Activated CD4-positive, alpha-beta T cell treated with anti-CD3 and anti-CD28 coated beads, Interleukin-2, Interleukin-4, amounts not matched to agents 100 ng/mL and 50 ng/mL, durations not matched to agents 16 hours and 8 hours (primary cell): ENCODE measurements around the gene PLEKHJ1.

Experiments used
- DNase-seq: peaks from one replicate; pipeline ENCODE4 v3.0.0-alpha.2; 2020; ENCODE audit warnings: low spot score

Gene PLEKHJ1

GRCh38 chr19:2234996-2235380 lies 1.1 kb downstream of the PLEKHJ1 start:
- DNase-seq = no peak

- no peak for DNase-seq
Measured at GRCh38 chr19:2233601-2234280, 2.4 kb downstream of the PLEKHJ1 start.

GRCh38 chr19:2232286-2233151 lies 3.6 kb downstream of the PLEKHJ1 start:
- no peak for DNase-seq

DNA sequence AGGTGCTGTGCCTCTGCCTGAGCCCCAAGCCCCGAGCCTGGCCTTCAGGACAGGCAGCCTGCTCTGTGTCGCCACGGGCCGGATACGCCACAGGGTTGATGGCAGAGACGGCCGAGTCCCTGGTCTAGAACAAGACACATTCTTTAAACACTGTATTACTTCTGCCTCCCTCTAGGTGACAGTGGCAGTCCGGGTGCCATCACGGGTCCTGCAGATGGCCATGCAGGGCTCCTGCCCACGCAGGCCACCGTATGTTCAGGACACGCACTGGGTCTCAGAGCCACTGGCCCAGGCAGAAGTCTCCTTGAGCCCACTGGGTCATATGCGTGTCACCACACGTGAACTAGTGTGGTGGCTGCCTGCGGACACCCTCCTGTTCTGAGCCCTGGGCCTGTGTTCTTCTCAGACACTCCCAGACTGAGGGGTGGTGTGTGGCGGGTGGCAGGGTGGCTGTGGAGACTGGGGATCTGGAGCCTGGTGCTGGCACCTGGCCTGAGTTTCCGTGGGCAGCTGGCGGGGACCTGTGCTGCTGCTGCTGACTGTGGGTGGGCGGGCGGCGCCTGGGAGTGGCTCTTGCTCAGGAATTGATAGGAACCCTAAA lies 4.4 kb downstream of the PLEKHJ1 start:
- no peak for DNase-seq

DNA sequence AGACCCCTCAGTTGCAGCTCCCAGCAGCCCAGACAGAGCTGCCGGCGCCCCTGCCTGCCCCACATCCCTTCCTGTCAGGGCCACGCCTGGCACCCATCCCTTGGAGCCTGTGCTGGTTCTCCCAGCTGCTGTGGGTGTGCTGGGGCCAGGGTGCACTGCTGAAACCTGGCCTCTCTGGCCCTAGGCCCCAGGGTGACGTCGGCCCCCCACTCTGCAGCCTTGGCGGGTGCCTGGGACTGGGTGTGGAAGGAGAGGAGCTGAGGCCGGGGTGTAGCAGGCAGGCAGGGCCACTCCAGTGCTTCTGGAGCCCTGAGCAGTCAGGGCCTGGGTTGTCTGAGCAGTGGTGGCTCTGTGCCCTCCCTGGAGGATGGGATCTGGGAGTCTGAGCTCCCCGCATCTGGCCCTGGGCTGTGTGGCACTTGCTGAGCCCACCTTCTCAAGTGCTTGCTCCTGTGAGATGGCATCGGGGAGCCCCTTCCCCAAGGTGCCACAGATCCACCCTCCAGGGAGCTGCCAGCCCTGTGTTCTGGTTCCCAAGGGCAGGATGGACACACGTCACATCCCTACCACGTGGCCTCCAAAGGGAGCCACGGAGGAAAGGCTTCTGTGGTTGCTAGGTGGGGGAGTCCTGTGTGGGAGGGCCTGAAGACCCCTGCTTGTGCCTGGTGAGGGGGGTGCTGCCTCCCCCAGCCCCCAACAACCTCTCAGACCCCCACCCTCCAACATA lies 5.2 kb downstream of the PLEKHJ1 start:
- DNase-seq = no peak

DNA sequence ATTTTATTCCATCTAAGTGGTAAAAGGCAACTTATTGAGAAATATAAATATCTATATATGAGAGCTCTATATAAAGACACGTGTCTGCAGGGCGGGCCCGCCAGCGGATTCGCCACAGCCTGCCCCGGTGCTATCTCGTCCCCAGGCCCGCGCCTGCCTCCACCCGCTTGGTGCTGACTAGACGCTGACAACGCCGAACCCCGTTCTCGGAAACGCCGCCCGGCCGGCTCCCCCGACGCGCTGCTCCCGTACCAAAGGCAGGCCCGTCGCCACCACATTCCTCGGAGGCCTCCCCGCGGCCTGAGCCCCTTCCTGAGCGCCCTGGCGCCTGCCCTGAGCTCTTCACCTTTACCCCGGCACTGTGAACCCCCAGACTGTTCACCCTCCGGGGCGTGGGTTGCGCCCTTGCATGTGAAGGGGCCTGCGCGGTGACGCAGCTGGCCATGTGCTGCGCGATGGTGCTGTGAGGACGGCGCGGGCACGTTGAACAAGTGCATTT lies 6.0 kb downstream of the PLEKHJ1 start:
- DNase-seq = no peak

- no peak for DNase-seq
Measured at GRCh38 chr19:2229103-2230032, 6.8 kb downstream of the PLEKHJ1 start.

GRCh38 chr19:2228157-2229030 lies 7.7 kb downstream of the PLEKHJ1 start:
- DNase-seq = no peak

DNA sequence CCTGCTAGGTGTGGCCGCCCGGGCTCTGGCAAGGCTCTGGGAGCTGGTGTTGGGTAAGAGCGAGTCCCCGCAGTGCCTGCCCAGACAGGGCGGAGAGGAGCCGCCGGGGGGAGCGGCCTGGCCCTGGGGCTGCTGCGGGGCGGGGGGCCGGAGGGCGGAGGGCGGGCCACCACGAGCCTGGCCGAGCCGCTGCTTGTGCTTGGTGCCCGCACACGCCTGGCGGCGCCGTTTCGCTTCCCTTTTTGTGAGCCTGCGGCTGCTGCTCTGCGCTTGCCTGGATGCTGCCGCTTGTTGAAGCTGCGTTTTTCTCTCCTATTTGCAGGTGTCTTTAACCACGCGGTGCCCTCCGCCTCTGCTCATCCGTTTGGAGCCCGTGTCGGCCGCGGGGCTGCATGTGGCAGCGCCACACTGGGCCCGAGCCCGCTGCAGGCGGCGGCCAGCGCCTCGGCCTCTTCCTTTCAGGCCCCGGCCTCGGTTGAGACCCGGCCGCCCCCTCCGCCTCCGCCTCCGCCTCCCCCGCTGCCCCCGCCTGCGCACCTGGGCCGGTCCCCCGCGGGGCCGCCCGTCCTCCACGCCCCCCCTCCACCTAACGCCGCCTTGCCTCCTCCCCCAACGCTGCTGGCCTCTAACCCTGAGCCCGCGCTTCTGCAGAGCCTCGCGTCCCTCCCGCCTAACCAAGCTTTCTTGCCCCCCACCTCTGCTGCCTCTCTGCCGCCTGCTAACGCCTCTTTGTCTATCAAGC lies 8.5 kb downstream of the PLEKHJ1 start:
- no peak for DNase-seq

DNA sequence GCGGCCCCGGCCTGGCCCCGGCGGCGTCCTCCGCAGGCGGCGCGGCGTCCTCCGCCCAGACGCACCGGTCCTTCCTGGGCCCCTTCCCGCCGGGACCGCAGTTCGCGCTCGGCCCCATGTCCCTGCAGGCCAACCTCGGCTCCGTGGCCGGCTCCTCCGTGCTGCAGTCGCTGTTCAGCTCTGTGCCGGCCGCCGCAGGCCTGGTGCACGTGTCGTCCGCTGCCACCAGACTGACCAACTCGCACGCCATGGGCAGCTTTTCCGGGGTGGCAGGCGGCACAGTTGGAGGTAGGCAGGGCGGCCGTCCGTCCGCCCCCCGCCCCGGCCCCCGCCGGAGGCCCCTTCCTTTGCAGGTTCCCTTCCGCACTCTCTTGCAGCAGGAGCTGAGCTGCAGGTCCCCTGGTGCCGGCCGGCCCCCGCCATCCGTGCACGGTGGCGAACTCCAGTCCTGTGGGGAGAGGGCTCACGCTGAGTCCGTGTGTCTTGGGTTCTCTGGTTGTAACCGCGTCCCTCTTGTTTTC lies 9.2 kb downstream of the PLEKHJ1 start:
- DNase-seq = no peak

GRCh38 chr19:2226051-2226839 lies 9.9 kb downstream of the PLEKHJ1 start:
- no peak for DNase-seq

DNA sequence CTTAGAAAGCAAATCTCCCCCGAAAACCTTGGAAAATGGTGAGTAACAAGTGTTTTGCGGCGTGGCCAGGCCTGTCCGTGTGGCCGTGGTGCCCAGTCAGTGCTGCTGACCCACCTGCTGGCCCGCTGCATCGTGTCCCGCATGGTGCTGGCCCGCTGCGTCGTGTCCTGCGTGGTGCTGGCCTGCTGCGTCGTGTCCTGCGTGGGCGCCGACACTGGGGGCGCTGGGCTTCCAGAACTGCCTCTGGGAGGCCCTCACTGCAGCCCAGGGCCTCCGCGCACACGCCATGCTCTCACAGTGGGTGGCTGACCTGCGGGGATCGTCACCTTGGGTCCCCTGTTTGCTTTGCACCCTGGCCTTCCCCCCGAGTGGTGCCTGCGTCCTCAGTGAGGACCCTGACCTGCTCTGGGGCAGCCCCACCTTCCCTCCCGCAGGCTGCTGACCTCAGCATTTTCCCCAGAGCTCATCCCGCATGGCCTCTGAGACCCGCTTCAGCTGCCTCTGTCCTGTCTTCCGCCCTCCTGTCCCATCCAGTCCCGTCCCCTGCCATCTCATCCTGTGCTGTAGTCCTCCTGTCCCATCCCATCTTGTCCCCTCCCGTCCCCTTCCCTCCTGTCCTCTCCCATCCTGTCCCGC lies 10.6 kb downstream of the PLEKHJ1 start:
- no peak for DNase-seq

- no peak for DNase-seq
Measured at GRCh38 chr19:2224754-2225349, 11.3 kb downstream of the PLEKHJ1 start.

- no peak for DNase-seq
Measured at GRCh38 chr19:2223959-2224358, 12.2 kb downstream of the PLEKHJ1 start.

DNA sequence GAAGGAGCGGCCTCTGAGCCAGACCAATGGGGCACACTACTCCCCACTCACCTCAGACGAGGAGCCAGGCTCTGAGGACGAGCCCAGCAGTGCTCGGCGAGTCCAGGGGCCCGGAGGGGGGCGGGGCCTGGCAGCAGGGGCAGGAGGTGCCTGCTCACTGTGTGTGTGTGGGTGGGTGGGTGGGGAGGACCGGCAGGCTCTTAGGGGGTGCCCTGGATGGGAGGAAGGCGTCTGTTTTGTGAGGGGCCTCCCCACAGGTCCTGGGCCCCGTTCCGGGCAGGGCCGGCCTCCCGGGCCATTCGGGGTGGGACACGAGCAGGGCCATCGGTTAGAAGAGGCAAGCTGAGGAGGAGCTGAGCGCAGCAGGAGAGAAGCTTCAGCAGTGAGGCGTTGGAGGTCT lies 12.7 kb downstream of the PLEKHJ1 start:
- no peak for DNase-seq

DNA sequence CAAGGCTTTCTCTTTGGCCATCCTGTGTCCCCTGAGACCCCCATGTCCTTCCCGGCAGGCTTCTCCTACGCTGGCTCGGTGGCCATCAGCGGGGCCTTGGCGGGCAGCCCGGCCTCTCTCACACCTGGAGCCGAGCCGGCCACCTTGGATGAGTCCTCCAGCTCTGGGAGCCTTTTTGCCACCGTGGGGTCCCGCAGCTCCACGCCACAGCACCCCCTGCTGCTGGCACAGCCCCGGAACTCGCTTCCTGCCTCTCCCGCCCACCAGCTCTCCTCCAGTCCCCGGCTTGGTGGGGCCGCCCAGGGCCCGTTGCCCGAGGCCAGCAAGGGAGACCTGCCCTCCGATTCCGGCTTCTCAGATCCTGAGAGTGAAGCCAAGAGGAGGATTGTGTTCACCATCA lies 14.2 kb downstream of the PLEKHJ1 start:
- no peak for DNase-seq

- no peak for DNase-seq
Measured at GRCh38 chr19:2221250-2221831, 14.8 kb downstream of the PLEKHJ1 start.
